HPDE6-E6E7 (cell line): ENCODE measurements around the gene MICALL1.
"Not testable (repeated sequence)": the region's sequence is repeated elsewhere in the genome, so short reads cannot be mapped to it uniquely, and the experiment has no call there.

Source experiments
- DNase-seq: peaks from one replicate; pipeline ENCODE4 v3.0.0; 2011; ENCODE audit warnings: missing footprints; ENCODE audit errors: extremely low spot score

The MICALL1 gene

GRCh38 chr22:37959231-37959825 lies 53.2 kb downstream of the MICALL1 start:
- DNase-seq: no peak

GRCh38 chr22:37961062-37961461 lies 55.0 kb downstream of the MICALL1 start:
- no peak for DNase-seq

- DNase-seq: no peak
Measured at GRCh38 chr22:37965940-37966664, 60.0 kb downstream of the MICALL1 start.

GRCh38 chr22:37967147-37967546 lies 61.0 kb downstream of the MICALL1 start:
- no peak for DNase-seq

- DNase-seq: no peak
Measured at GRCh38 chr22:37967637-37968451, 61.7 kb downstream of the MICALL1 start.

- DNase-seq: no peak
Measured at GRCh38 chr22:37968452-37969251, 62.6 kb downstream of the MICALL1 start.

- DNase-seq: no peak
Measured at GRCh38 chr22:37970864-37971263, 64.8 kb downstream of the MICALL1 start.

GRCh38 chr22:37971475-37972434 lies 65.7 kb downstream of the MICALL1 start:
- no peak for DNase-seq

GRCh38 chr22:37972527-37972926 lies 66.4 kb downstream of the MICALL1 start:
- DNase-seq: no peak

- no peak for DNase-seq
Measured at GRCh38 chr22:37973271-37974170, 67.4 kb downstream of the MICALL1 start.

- DNase-seq: no peak
Measured at GRCh38 chr22:37975153-37975552, 69.1 kb downstream of the MICALL1 start.

- DNase-seq: not testable (repeated sequence)
Measured at GRCh38 chr22:37976022-37976421, 69.9 kb downstream of the MICALL1 start.

GRCh38 chr22:37976547-37976946 lies 70.5 kb downstream of the MICALL1 start:
- DNase-seq: no peak

- DNase-seq: no peak
Measured at GRCh38 chr22:37979782-37980181, 73.7 kb downstream of the MICALL1 start.

- DNase-seq: no peak
Measured at GRCh38 chr22:37981282-37982011, 75.3 kb downstream of the MICALL1 start.

GRCh38 chr22:37982151-37982785 lies 76.2 kb downstream of the MICALL1 start:
- DNase-seq: no peak

GRCh38 chr22:37982938-37983859 lies 77.1 kb downstream of the MICALL1 start:
- DNase-seq: no peak
